Cardiac muscle cell (in vitro differentiated cells and primary cell): Measurements from ENCODE around the gene RRP7A. TPM values are rescaled to one million over a fixed set of nuclear protein-coding genes. Genes with fewer than 3 reads are reported as not detected.
"Not testable (repeated sequence)": the region's sequence is repeated elsewhere in the genome, so short reads cannot be mapped to it uniquely, and the experiment has no call there.

Experiments used
- DNase-seq, 2 donors: peaks; one replicate each; pipeline versions ENCODE4 v3.0.0 to v3.0.0-alpha.2; 2010 to 2017; ENCODE audit warnings: low read depth in 1 of 2, low spot score in 1 of 2
- H3K27ac ChIP-seq: fragments of 200-600 bp; sonication (generic); 2 replicates; pipeline ENCODE4 v1.5.1; 2016
- H3K27me3 ChIP-seq: fragments of 200-600 bp; sonication (generic); 2 replicates; pipeline ENCODE4 v1.6.0; 2016; ENCODE audit warnings: control low read depth
- H3K36me3 ChIP-seq: fragments of 200-600 bp; sonication (generic); 2 replicates; pipeline ENCODE4 v1.5.1; 2016; ENCODE audit warnings: control low read depth
- H3K4me1 ChIP-seq: fragments of 200-600 bp; sonication (generic); 2 replicates; pipeline ENCODE4 v1.8.1; 2017; ENCODE audit warnings: low read depth, mild to moderate bottlenecking, mixed run types
- H3K4me3 ChIP-seq: fragments of 200-600 bp; sonication (generic); 2 replicates; pipeline ENCODE4 v1.5.1; 2016; ENCODE audit warnings: mild to moderate bottlenecking
- H3K9me3 ChIP-seq: fragments of 200-600 bp; sonication (generic); 2 replicates; pipeline ENCODE4 v1.5.1; 2017; ENCODE audit warnings: low read depth, mild to moderate bottlenecking, control low read depth
- CTCF ChIP-seq: IDR thresholded peaks from 2 replicates; pipeline ENCODE4 v1.5.1; 2012; ENCODE audit warnings: low read depth, mild to moderate bottlenecking, low read length
- polyA plus RNA-seq: library from polyadenylated mRNA; unstranded; fragments of >200 nt; fragmentation: Nextera tagmentation; extraction: Ambion mirVana; gene quantifications from 2 replicates; pipeline ENCODE4 v1.2.1, GENCODE V29; 2016
- total RNA-seq: library from RNA; depleted of rRNA; stranded (reverse); fragments of >200 nt; gene quantifications from 2 replicates; pipeline ENCODE4 v1.2.3, GENCODE V29; 2016

RRP7A gene
- total and polyA plus RNA-seq, 2 experiments from 2014 or later: 39.6 to 43.7 TPM

- Histone ChIP-seq H3K4me3 (no peak overlapping the region), H3K27ac (peak overlapping the region; percentile 34), H3K27me3 (no peaks in the 10 kb centered on the region), H3K9me3 (no peaks in the 10 kb centered on the region), H3K4me1 (no peaks in the 10 kb centered on the region), H3K36me3 (peaks cover 2% of the 10 kb centered on the region)
- TF ChIP-seq CTCF: no peak
- DNase-seq: peak in 1 of 2 donors; percentile 24
These were observed 8.2 kb downstream of the RRP7A start for GRCh38 chr22:42511401-42511891.

GRCh38 chr22:42509548-42509947 is 10.0 kb downstream of the RRP7A start:
- Histone ChIP-seq H3K27me3 (no peaks in the 10 kb centered on the region), H3K36me3 (no peaks in the 10 kb centered on the region), H3K4me1 (no peaks in the 10 kb centered on the region), H3K27ac (no peak overlapping the region), H3K4me3 (no peak overlapping the region), H3K9me3 (no peaks in the 10 kb centered on the region)
- no peak for TF ChIP-seq CTCF
- DNase-seq: no peak

GRCh38 chr22:42508975-42509364 is 10.6 kb downstream of the RRP7A start:
- not testable (repeated sequence) for H3K4me3 ChIP-seq, H3K27ac ChIP-seq, DNase-seq

GRCh38 chr22:42508327-42508974 is 11.1 kb downstream of the RRP7A start:
- H3K27ac ChIP-seq, DNase-seq, H3K27me3 ChIP-seq, H3K9me3 ChIP-seq, H3K4me3 ChIP-seq, H3K36me3 ChIP-seq, H3K4me1 ChIP-seq: not testable (repeated sequence)

More at GRCh38 chr22:42508975-42509364, 10.6 kb downstream of the RRP7A start:
- not testable (repeated sequence) for H3K4me1 ChIP-seq, H3K36me3 ChIP-seq, H3K9me3 ChIP-seq, H3K27me3 ChIP-seq

GRCh38 chr22:42500836-42501179 is 18.8 kb downstream of the RRP7A start:
- no peak for DNase-seq
- Histone ChIP-seq H3K9me3 (no peaks in the 10 kb centered on the region), H3K27me3 (no peaks in the 10 kb centered on the region), H3K36me3 (no peaks in the 10 kb centered on the region), H3K4me3 (no peak overlapping the region), H3K27ac (no peak overlapping the region), H3K4me1 (no peaks in the 10 kb centered on the region)
- TF ChIP-seq CTCF: no peak

- peak; percentile 71 to 85 for DNase-seq
- TF ChIP-seq CTCF: no peak
- no peak overlapping the region for H3K4me3 ChIP-seq
- no peak overlapping the region for H3K27ac ChIP-seq
- no peaks in the 10 kb centered on the region for H3K4me1 ChIP-seq
- no peaks in the 10 kb centered on the region for H3K27me3 ChIP-seq
- no peaks in the 10 kb centered on the region for H3K36me3 ChIP-seq
- no peaks in the 10 kb centered on the region for H3K9me3 ChIP-seq
These were observed 19.3 kb downstream of the RRP7A start for GRCh38 chr22:42500161-42500835.

GRCh38 chr22:42499773-42500160 is 19.8 kb downstream of the RRP7A start:
- H3K36me3 ChIP-seq, H3K9me3 ChIP-seq, H3K27ac ChIP-seq, H3K27me3 ChIP-seq, DNase-seq, H3K4me1 ChIP-seq, H3K4me3 ChIP-seq: not testable (repeated sequence)

GRCh38 chr22:42495533-42496141 is 24.0 kb downstream of the RRP7A start:
- H3K27ac ChIP-seq, H3K4me3 ChIP-seq, H3K9me3 ChIP-seq, H3K36me3 ChIP-seq, H3K27me3 ChIP-seq, H3K4me1 ChIP-seq: not testable (repeated sequence)
- peak in 1 of 2 donors; percentile 26 for DNase-seq
